K562 (cell line): ENCODE measurements around the gene CABYR. TPM values are rescaled to one million over a fixed set of nuclear protein-coding genes. Genes with fewer than 3 reads are reported as not detected.

ENCODE experiments used
- AFF4 ChIP-seq: sonication (generic); formaldehyde crosslinking; IDR thresholded peaks from 2 replicates; pipeline ENCODE4 v1.8.0; 2023; ENCODE audit warnings: mild to moderate bottlenecking, missing genetic modification reagents
- CBX1 ChIP-seq: sonication (generic); IDR thresholded peaks from 2 replicates; pipeline ENCODE4 v1.6.1; 2016; ENCODE audit warnings: antibody characterized with exemption, low read depth, mild to moderate bottlenecking
- CTCF ChIP-seq, 3 experiments: IDR thresholded peaks in 2 of 3; conservative IDR thresholded peaks in 1 of 3; 2 replicates each; pipeline ENCODE4 v1.5.1; 2011 to 2012; ENCODE audit warnings: low read length in 3 of 3, mild to moderate bottlenecking in 3 of 3, control low read depth in 2 of 3, improper control_type of control experiment in 1 of 3, inconsistent platforms in 1 of 3, low read depth in 1 of 3, mixed read lengths in 1 of 3, moderate library complexity in 1 of 3; ENCODE audit not compliant: insufficient read depth in 2 of 3
- E2F6 ChIP-seq, 2 experiments: IDR thresholded peaks; 2 replicates each; pipeline ENCODE4 v1.6.1; 2011; ENCODE audit warnings: borderline replicate concordance in 1 of 2, control low read depth in 1 of 2, low read depth in 1 of 2, low read length in 1 of 2, mild to moderate bottlenecking in 1 of 2, mixed read lengths in 1 of 2, moderate library complexity in 1 of 2; ENCODE audit not compliant: insufficient read depth in 1 of 2, insufficient read length in 1 of 2, poor library complexity in 1 of 2, severe bottlenecking in 1 of 2; ENCODE audit errors: extremely low read depth in 1 of 2
- ETV5 ChIP-seq: sonication (generic); formaldehyde crosslinking; IDR thresholded peaks from 2 replicates; pipeline ENCODE4 v1.4.0; 2020; ENCODE audit warnings: low read depth, mild to moderate bottlenecking, missing genetic modification reagents
- FOXJ3 ChIP-seq: sonication (generic); formaldehyde crosslinking; IDR thresholded peaks from 2 replicates; pipeline ENCODE4 v1.4.0; 2020; ENCODE audit warnings: mild to moderate bottlenecking, missing genetic modification reagents
- FOXO4 ChIP-seq: fragments of 450-650 bp; formaldehyde crosslinking; IDR thresholded peaks from 2 replicates; pipeline ENCODE4 v1.4.0; 2020; ENCODE audit warnings: mild to moderate bottlenecking, moderate library complexity
- MED1 ChIP-seq: sonication (generic); formaldehyde crosslinking; IDR thresholded peaks from 2 replicates; pipeline ENCODE4 v1.8.1; 2023; ENCODE audit warnings: missing genetic modification reagents, borderline replicate concordance
- THAP12 ChIP-seq: fragments of 250-450 bp; sonication (Bioruptor Pico); IDR thresholded peaks from 2 replicates; pipeline ENCODE4 v1.9.0; 2021; ENCODE audit warnings: mild to moderate bottlenecking, inconsistent platforms
- VEZF1 ChIP-seq: fragments of 200-800 bp; sonication (Bioruptor generic); IDR thresholded peaks from 2 replicates; pipeline ENCODE4 v1.6.1; 2017; ENCODE audit warnings: missing genetic modification characterization, missing compliant biosample characterization
- ZFP1 ChIP-seq: fragments of 450-650 bp; formaldehyde crosslinking; IDR thresholded peaks from 2 replicates; pipeline ENCODE4 v1.4.0; 2020; ENCODE audit warnings: mild to moderate bottlenecking, mixed read lengths
- ZNF24 ChIP-seq: fragments of 450-650 bp; IDR thresholded peaks from 2 replicates; pipeline ENCODE4 v1.6.1; 2016
- ZNF253 ChIP-seq: fragments of 250-450 bp; sonication (Bioruptor Pico); conservative IDR thresholded peaks from 2 replicates; pipeline ENCODE4 v1.6.1; 2021; ENCODE audit warnings: mild to moderate bottlenecking
- polyA plus RNA-seq, 8 experiments: library from polyadenylated mRNA; depleted of rRNA in 4 of 8; stranded (reverse) in 5 of 8; unstranded in 3 of 8; fragments of >200 nt; fragmentation: Nextera tagmentation in 2 of 8; fragmentation: Illumina TruSeq in 1 of 8; extraction: Ambion mirVana in 2 of 8; extraction: Trizol in 1 of 8; gene quantifications; 2 replicates each; pipeline versions ENCODE4 v1.2.1 to v1.2.3, GENCODE V29; 2011 to 2014; ENCODE audit warnings: inconsistent platforms in 1 of 8, missing spikeins in 1 of 8
- total RNA-seq, 7 experiments: library from RNA; depleted of rRNA in 6 of 7; stranded (reverse); fragments of >200 nt in 6 of 7; fragmentation: Illumina TruSeq in 2 of 7; extraction: Trizol in 2 of 7; gene quantifications; 2 replicates each; pipeline versions ENCODE4 v1.2.1 to v1.2.3, GENCODE V29; 2011 to 2021; ENCODE audit warnings: low replicate concordance in 1 of 7

Gene CABYR
- total and polyA plus RNA-seq, 9 of the 15 experiments (the other 6 are each of a cell fraction or from before 2014, with no cell fraction given) = not detected

GRCh38 chr18:24118750-24119577 is 19.9 kb upstream of the CABYR start (continued):
- no peak for TF ChIP-seq THAP12
- no peak for TF ChIP-seq ZNF253 (CRISPR knock-in tag)
- no peak for TF ChIP-seq VEZF1 (CRISPR knock-in tag)
- TF ChIP-seq ZNF24 = no peak
- TF ChIP-seq FOXJ3 (CRISPR knock-in tag) = no peak
- no peak for TF ChIP-seq ZFP1 (CRISPR knock-in tag)
- TF ChIP-seq ETV5 (CRISPR knock-in tag) = no peak
- TF ChIP-seq AFF4 (CRISPR knock-in tag) = no peak
- TF ChIP-seq FOXO4 (CRISPR knock-in tag) = no peak
- TF ChIP-seq MED1 (CRISPR knock-in tag) = no peak
- peak in 1 of 2 experiments; percentile 40 for TF ChIP-seq E2F6 (IDR thresholded peaks at IDR 0.05; ENCODE audit: borderline replicate concordance in 1 of 2, extremely low read depth in 1 of 2, insufficient read depth in 1 of 2, insufficient read length in 1 of 2, low read depth in 1 of 2, low read length in 1 of 2, poor library complexity in 1 of 2, severe bottlenecking in 1 of 2)
- TF ChIP-seq CBX1 = no peak
- TF ChIP-seq CTCF (IDR thresholded peaks at IDR 0.05 in 2 of 3, conservative IDR thresholded peaks at IDR 0.05 in 1 of 3; ENCODE audit: insufficient read depth in 2 of 3, low read depth in 1 of 3, low read length in 3 of 3) = peak; percentile 57 to 84 (median 74)
